ENCODE data around the gene ZFPM1. TPM values are rescaled to one million over a fixed set of nuclear protein-coding genes. Genes with fewer than 3 reads are reported as not detected.

ZFPM1 gene
- total RNA-seq, 1 experiment from 2014 or later = 14.6 TPM

- TF ChIP-seq CTCF (IDR thresholded peaks at IDR 0.05 in 2 of 3, conservative IDR thresholded peaks at IDR 0.05 in 1 of 3; ENCODE audit: borderline replicate concordance in 1 of 3, insufficient read depth in 1 of 3, low read depth in 2 of 3, low read length in 2 of 3) (peak; percentile 69 to 88 (median 87); a peak in 5 of 6 replicates), CEBPB (IDR thresholded peaks at IDR 0.05; ENCODE audit: low read depth) (no peak), REST (IDR thresholded peaks at IDR 0.05; ENCODE audit: low read depth) (no peak), TCF7L2 (IDR thresholded peaks at IDR 0.05; ENCODE audit: borderline replicate concordance, extremely low read depth, insufficient read depth, insufficient read length) (peak; percentile 25), SRF (IDR thresholded peaks at IDR 0.05; ENCODE audit: low read depth) (no peak; the same call in 1 of the 2 replicates)
Observed at GRCh38 chr16:88505405-88506082, 52.5 kb downstream of the ZFPM1 start (continued).

- H3K9me2 ChIP-seq (ENCODE audit: insufficient read depth) = no peaks in the 10 kb centered on the region
- H3K27ac ChIP-seq (ENCODE audit: low read depth, low read length) = no peak overlapping the region
- no peak overlapping the region for H3K4me2 ChIP-seq (ENCODE audit: low read length)
- no peaks in the 10 kb centered on the region for H3K9me3 ChIP-seq (ENCODE audit: control insufficient read depth in 1 of 2, insufficient read depth in 1 of 2, low read depth in 1 of 2, low read length in 2 of 2)
- H3K36me3 ChIP-seq (ENCODE audit: control insufficient read depth in 1 of 2, insufficient read depth in 2 of 2, low read length in 2 of 2) = no peaks in the 10 kb centered on the region
- no TSS peak for BruUV-seq (replicated peaks)
- H4K20me1 ChIP-seq (ENCODE audit: insufficient read depth) = no peaks in the 10 kb centered on the region
- DNase-seq (ENCODE audit: low read depth, low spot score) (no peak), ATAC-seq (no peak)
- H3K79me2 ChIP-seq (ENCODE audit: insufficient read depth, low read length) = no peaks in the 10 kb centered on the region
- H3K9ac ChIP-seq (ENCODE audit: low read length) = no peak overlapping the region
- intact Hi-C loops (cut with micrococcal nuclease) = no loop called here
- ChIA-PET RAD21 (ENCODE audit: low non-redundant PET in 1 of 2, low total read pairs in 2 of 2, uncharacterized antibody in 2 of 2, unreplicated experiment in 2 of 2) (no interaction called here), POLR2A (no interaction called here), CTCF (interaction anchor here (1.0 kb wide), 1 partner anchor 54 kb away, joined by 3 read pairs; the partner anchor contains the start of gene ZFPM1)
- no peak overlapping the region for H3K4me3 ChIP-seq (replicated peaks in 1 of 2; ENCODE audit: low read depth in 1 of 2, low read length in 2 of 2)
- no peak overlapping the region for H2AFZ ChIP-seq (ENCODE audit: low read depth, low read length, poor library complexity, severe bottlenecking)
- peaks cover 6 to 17% of the 10 kb centered on the region in 2 experiments; a peak in 3 of 4 replicates for H3K4me1 ChIP-seq (ENCODE audit: control insufficient read depth in 1 of 2, insufficient read depth in 2 of 2, low read length in 2 of 2)
- no peaks in the 10 kb centered on the region for H3K27me3 ChIP-seq (ENCODE audit: insufficient read depth, low read length)
- TF ChIP-seq RAD21 (IDR thresholded peaks at IDR 0.05; ENCODE audit: low read depth) = no peak
- no peak for TF ChIP-seq ZBTB33 (IDR thresholded peaks at IDR 0.05; ENCODE audit: extremely low read depth, insufficient replicate concordance, low read length)
- no peak for TF ChIP-seq ELF1 (IDR thresholded peaks at IDR 0.05; ENCODE audit: borderline replicate concordance, low read depth)
- no peak for TF ChIP-seq FOSL1 (IDR thresholded peaks at IDR 0.05; ENCODE audit: low read depth)
- no peak for TF ChIP-seq SRF (IDR thresholded peaks at IDR 0.05; ENCODE audit: low read depth)
- no peak for TF ChIP-seq REST (IDR thresholded peaks at IDR 0.05; ENCODE audit: low read depth)
- no peak for TF ChIP-seq TCF7L2 (IDR thresholded peaks at IDR 0.05; ENCODE audit: borderline replicate concordance, extremely low read depth, insufficient read depth, insufficient read length)
- TF ChIP-seq POLR2AphosphoS5 (IDR thresholded peaks at IDR 0.05; ENCODE audit: low read depth, low read length) = no peak
Observed at GRCh38 chr16:88506723-88507122, 53.6 kb downstream of the ZFPM1 start.

All from HCT116 (cell line).